Ascending aorta (tissue), 2 donors: ENCODE data around the gene C14orf132. TPM values are rescaled to one million over a fixed set of nuclear protein-coding genes. Genes with fewer than 3 reads are reported as not detected.

Experiments used
- DNase-seq, 2 donors: peaks; one replicate each; pipeline ENCODE4 v3.0.0-alpha.2; 2019; ENCODE audit warnings: low spot score in 2 of 2
- H3K27ac ChIP-seq, 2 donors: fragments of 200-600 bp; sonication (generic); one replicate each; pipeline ENCODE4 v1.5.1; 2016 to 2017; ENCODE audit warnings: mild to moderate bottlenecking in 1 of 2
- H3K27me3 ChIP-seq: fragments of 200-600 bp; sonication (generic); one replicate; pipeline ENCODE4 v1.5.1; 2017
- H3K36me3 ChIP-seq, 2 donors: fragments of 200-600 bp; sonication (generic); one replicate each; pipeline ENCODE4 v1.5.1; 2016
- H3K4me1 ChIP-seq, 2 donors: fragments of 200-600 bp; sonication (generic); one replicate each; pipeline ENCODE4 v1.5.1; 2016 to 2017; ENCODE audit warnings: mild to moderate bottlenecking in 1 of 2
- H3K4me3 ChIP-seq, 2 donors: fragments of 200-600 bp; sonication (generic); one replicate each; pipeline ENCODE4 v1.5.1; 2016 to 2017; ENCODE audit warnings: mild to moderate bottlenecking in 1 of 2
- H3K9me3 ChIP-seq, 2 donors: fragments of 200-600 bp; sonication (generic); one replicate each; pipeline ENCODE4 v1.5.1; 2016
- CTCF ChIP-seq, 3 experiments: fragments of 200-600 bp in 2 of 3; fragments of 450-650 bp in 1 of 3; sonication (generic) in 2 of 3; IDR thresholded peaks; one replicate each; pipeline ENCODE4 v1.5.1; 2016 to 2019; ENCODE audit warnings: antibody characterized with exemption in 3 of 3, mild to moderate bottlenecking in 1 of 3, moderate library complexity in 1 of 3
- intact Hi-C: fragments of 100-400 bp; cut with DNase I; formaldehyde crosslinking; loops from one replicate; pipeline ENCODE4 v1.15.1; 2023
- total RNA-seq: library from RNA; depleted of rRNA; stranded (reverse); fragments of >200 nt; gene quantifications from one replicate; pipeline ENCODE4 v1.1.0, GENCODE V29; 2016

The C14orf132 gene
- total RNA-seq, 1 donor from 2014 or later: 23.9 TPM

GRCh38 chr14:96117960-96118359 is 78.8 kb downstream of the C14orf132 start:
- intact Hi-C loops: no loop called here
- peak in 1 of 2 donors; percentile 2 for DNase-seq
- H3K4me3 ChIP-seq: no peak overlapping the region
- TF ChIP-seq CTCF (IDR thresholded peaks at IDR 0.05): no peak
- H3K27ac ChIP-seq: no peak overlapping the region
- H3K27me3 ChIP-seq: no peaks in the 10 kb centered on the region
- no peaks in the 10 kb centered on the region for H3K36me3 ChIP-seq
- no peaks in the 10 kb centered on the region for H3K4me1 ChIP-seq
- no peaks in the 10 kb centered on the region for H3K9me3 ChIP-seq

- no peaks in the 10 kb centered on the region for H3K4me1 ChIP-seq
- no peak for TF ChIP-seq CTCF (IDR thresholded peaks at IDR 0.05)
- intact Hi-C loops: no loop called here
- no peak overlapping the region for H3K4me3 ChIP-seq
- no peaks in the 10 kb centered on the region for H3K36me3 ChIP-seq
- no peaks in the 10 kb centered on the region for H3K9me3 ChIP-seq
- H3K27ac ChIP-seq: no peak overlapping the region
- H3K27me3 ChIP-seq: no peaks in the 10 kb centered on the region
- peak in 1 of 2 donors; percentile 43 for DNase-seq
These were observed 79.2 kb downstream of the C14orf132 start for GRCh38 chr14:96118391-96118790.

GRCh38 chr14:96119947-96120346 is 80.8 kb downstream of the C14orf132 start:
- TF ChIP-seq CTCF (IDR thresholded peaks at IDR 0.05): no peak
- no peaks in the 10 kb centered on the region for H3K27me3 ChIP-seq
- H3K9me3 ChIP-seq: no peaks in the 10 kb centered on the region
- H3K27ac ChIP-seq: no peak overlapping the region
- no peaks in the 10 kb centered on the region for H3K4me1 ChIP-seq
- H3K4me3 ChIP-seq: no peak overlapping the region
- no peaks in the 10 kb centered on the region for H3K36me3 ChIP-seq
- intact Hi-C loops: no loop called here
- no peak for DNase-seq

- H3K4me3 ChIP-seq: no peak overlapping the region
- DNase-seq: no peak
- intact Hi-C loops: no loop called here
- H3K27me3 ChIP-seq: no peaks in the 10 kb centered on the region
- no peak overlapping the region for H3K27ac ChIP-seq
- no peaks in the 10 kb centered on the region for H3K36me3 ChIP-seq
- no peaks in the 10 kb centered on the region for H3K4me1 ChIP-seq
- TF ChIP-seq CTCF (IDR thresholded peaks at IDR 0.05): no peak
- no peaks in the 10 kb centered on the region for H3K9me3 ChIP-seq
These were observed 81.2 kb downstream of the C14orf132 start for GRCh38 chr14:96120392-96120791.

GRCh38 chr14:96120941-96121340 is 81.8 kb downstream of the C14orf132 start:
- intact Hi-C loops: no loop called here
- H3K27ac ChIP-seq: no peak overlapping the region
- H3K4me1 ChIP-seq: no peaks in the 10 kb centered on the region
- H3K27me3 ChIP-seq: no peaks in the 10 kb centered on the region
- no peak for DNase-seq
- no peaks in the 10 kb centered on the region for H3K9me3 ChIP-seq
- H3K36me3 ChIP-seq: no peaks in the 10 kb centered on the region
- no peak for TF ChIP-seq CTCF (IDR thresholded peaks at IDR 0.05)
- H3K4me3 ChIP-seq: no peak overlapping the region
